Astrocyte (in vitro differentiated cells and primary cell): ENCODE data around the gene LRP1B. TPM values are rescaled to one million over a fixed set of nuclear protein-coding genes. Genes with fewer than 3 reads are reported as not detected.

Experiments
- DNase-seq: peaks from one replicate; pipeline ENCODE4 v3.0.0-alpha.2; 2010; ENCODE audit warnings: low read depth
- FAIRE-seq: peaks from 2 replicates; lab custom pipeline; 2011; peaks lifted over from hg19 to GRCh38; lab: Jason Lieb, UNC
- H2AFZ ChIP-seq: 2 replicates; pipeline ENCODE4 v1.6.0; 2012; ENCODE audit warnings: low read depth, low read length, inconsistent platforms
- H3K27ac ChIP-seq: 2 replicates; pipeline ENCODE4 v1.5.1; 2011; ENCODE audit warnings: low read depth, low read length, inconsistent platforms
- H3K27me3 ChIP-seq: 2 replicates; pipeline ENCODE4 v1.6.0; 2011; ENCODE audit warnings: low read length, inconsistent platforms; ENCODE audit not compliant: insufficient read depth
- H3K36me3 ChIP-seq: 2 replicates; pipeline ENCODE4 v1.5.1; 2011; ENCODE audit warnings: low read length, inconsistent platforms; ENCODE audit not compliant: insufficient read depth
- H3K4me1 ChIP-seq: 2 replicates; pipeline ENCODE4 v1.5.1; 2011; ENCODE audit warnings: low read length, inconsistent platforms; ENCODE audit not compliant: insufficient read depth
- H3K4me2 ChIP-seq: 2 replicates; pipeline ENCODE4 v1.6.0; 2012; ENCODE audit warnings: low read length, inconsistent platforms
- H3K4me3 ChIP-seq: 2 replicates; pipeline ENCODE4 v1.5.1; 2011; ENCODE audit warnings: low read depth, mild to moderate bottlenecking, low read length, inconsistent platforms; ENCODE audit not compliant: insufficient read depth
- H3K79me2 ChIP-seq: 2 replicates; pipeline ENCODE4 v1.6.0; 2012; ENCODE audit warnings: mild to moderate bottlenecking, low read length, inconsistent platforms; ENCODE audit not compliant: insufficient read depth
- H3K9ac ChIP-seq: 2 replicates; pipeline ENCODE4 v1.6.0; 2012; ENCODE audit warnings: mild to moderate bottlenecking, low read length, inconsistent platforms
- H3K9me3 ChIP-seq: 2 replicates; pipeline ENCODE4 v1.5.1; 2012; ENCODE audit warnings: low read depth, mild to moderate bottlenecking, low read length, inconsistent platforms; ENCODE audit not compliant: insufficient read depth
- H4K20me1 ChIP-seq: 2 replicates; pipeline ENCODE4 v1.6.0; 2012; ENCODE audit warnings: low read length, inconsistent platforms; ENCODE audit not compliant: insufficient read depth
- H3K27ac Mint-ChIP-seq: one replicate; pipeline ENCODE4 v1.8.0; 2021; ENCODE audit warnings: mild to moderate bottlenecking, mixed read lengths; ENCODE audit not compliant: unreplicated experiment
- H3K27me3 Mint-ChIP-seq: one replicate; pipeline ENCODE4 v1.8.0; 2021; ENCODE audit warnings: low read depth, mixed read lengths; ENCODE audit not compliant: unreplicated experiment
- H3K36me3 Mint-ChIP-seq: one replicate; pipeline ENCODE4 v1.8.0; 2021; ENCODE audit warnings: low read depth, mixed read lengths; ENCODE audit not compliant: unreplicated experiment
- H3K4me1 Mint-ChIP-seq: one replicate; pipeline ENCODE4 v1.8.0; 2021; ENCODE audit warnings: low read depth, mixed read lengths; ENCODE audit not compliant: unreplicated experiment
- H3K4me3 Mint-ChIP-seq: one replicate; pipeline ENCODE4 v1.8.0; 2021; ENCODE audit warnings: mild to moderate bottlenecking, moderate library complexity, mixed read lengths; ENCODE audit not compliant: unreplicated experiment
- H3K9me3 Mint-ChIP-seq: one replicate; pipeline ENCODE4 v1.8.0; 2021; ENCODE audit warnings: mild to moderate bottlenecking, mixed read lengths; ENCODE audit not compliant: unreplicated experiment
- CTCF ChIP-seq: IDR thresholded peaks from 2 replicates; pipeline ENCODE4 v1.5.1; 2011; ENCODE audit warnings: low read depth, mild to moderate bottlenecking, inconsistent platforms, low read length, moderate library complexity; ENCODE audit not compliant: insufficient read depth
- EZH2 ChIP-seq: IDR thresholded peaks from 2 replicates; pipeline ENCODE4 v1.6.1; 2012; ENCODE audit warnings: mild to moderate bottlenecking, low read length, inconsistent platforms; ENCODE audit not compliant: insufficient read depth
- total RNA-seq: library from RNA; stranded (reverse); gene quantifications from 2 replicates; pipeline ENCODE4 v1.2.1, GENCODE V29; 2021

LRP1B gene
- total RNA-seq, 1 donor from 2014 or later: 1.5 TPM

DNA sequence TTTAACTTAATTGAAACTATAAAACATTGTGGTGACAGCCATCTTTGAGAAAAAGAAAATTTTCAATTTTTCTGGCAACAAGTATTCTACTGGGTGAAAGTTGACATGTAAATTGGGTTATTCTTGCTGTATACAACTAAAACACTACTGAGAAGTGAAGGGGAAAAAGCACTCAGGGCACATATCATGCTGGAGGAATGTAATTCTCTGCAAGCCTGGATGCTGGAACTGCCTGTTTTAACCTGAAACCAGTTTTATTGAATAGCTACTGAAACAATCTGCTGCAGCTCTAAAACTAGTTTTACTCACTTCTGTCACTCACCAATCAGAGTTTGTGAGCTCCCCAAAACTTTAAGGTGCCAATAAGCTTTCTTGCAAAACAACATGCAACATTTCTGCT is 1136.0 kb downstream of the LRP1B start:
- DNase-seq: no peak
- Histone ChIP-seq H3K27ac (no peak overlapping the region), H3K27me3 (no peaks in the 10 kb centered on the region), H3K4me3 (no peak overlapping the region), H4K20me1 (no peaks in the 10 kb centered on the region), H3K9me3 (no peaks in the 10 kb centered on the region), H2AFZ (no peak overlapping the region), H3K4me1 (peaks cover 6% of the 10 kb centered on the region), H3K79me2 (no peaks in the 10 kb centered on the region), H3K36me3 (no peaks in the 10 kb centered on the region), H3K4me2 (no peak overlapping the region), H3K9ac (no peak overlapping the region)
- H3K4me3 Mint-ChIP-seq: no peak overlapping the region
- H3K9me3 Mint-ChIP-seq: no peaks in the 10 kb centered on the region
- no peak for FAIRE-seq
- H3K36me3 Mint-ChIP-seq: no peaks in the 10 kb centered on the region
- peaks cover 6% of the 10 kb centered on the region for H3K4me1 Mint-ChIP-seq
- TF ChIP-seq EZH2: no peak
- no peak for TF ChIP-seq CTCF
- H3K27ac Mint-ChIP-seq: no peak overlapping the region
- no peaks in the 10 kb centered on the region for H3K27me3 Mint-ChIP-seq

GRCh38 chr2:140990416-140990815 is 1140.4 kb downstream of the LRP1B start:
- no peaks in the 10 kb centered on the region for H4K20me1 ChIP-seq
- TF ChIP-seq CTCF (no peak), EZH2 (no peak)
- DNase-seq (peak; percentile 84), FAIRE-seq (peak; percentile 55)
- H2AFZ ChIP-seq: no peak overlapping the region
- H3K27ac Mint-ChIP-seq: no peak overlapping the region
- peaks cover 6% of the 10 kb centered on the region for H3K4me1 ChIP-seq
- no peaks in the 10 kb centered on the region for H3K36me3 Mint-ChIP-seq
- no peaks in the 10 kb centered on the region for H3K79me2 ChIP-seq
- no peaks in the 10 kb centered on the region for H3K27me3 ChIP-seq
- no peaks in the 10 kb centered on the region for H3K9me3 ChIP-seq
- H3K4me2 ChIP-seq: peak overlapping the region; percentile 2
- H3K27ac ChIP-seq: no peak overlapping the region
- no peak overlapping the region for H3K9ac ChIP-seq
- H3K27me3 Mint-ChIP-seq: no peaks in the 10 kb centered on the region
- no peak overlapping the region for H3K4me3 ChIP-seq
- peaks cover 3% of the 10 kb centered on the region for H3K4me1 Mint-ChIP-seq
- no peaks in the 10 kb centered on the region for H3K9me3 Mint-ChIP-seq
- H3K4me3 Mint-ChIP-seq: no peak overlapping the region
- H3K36me3 ChIP-seq: no peaks in the 10 kb centered on the region

DNA sequence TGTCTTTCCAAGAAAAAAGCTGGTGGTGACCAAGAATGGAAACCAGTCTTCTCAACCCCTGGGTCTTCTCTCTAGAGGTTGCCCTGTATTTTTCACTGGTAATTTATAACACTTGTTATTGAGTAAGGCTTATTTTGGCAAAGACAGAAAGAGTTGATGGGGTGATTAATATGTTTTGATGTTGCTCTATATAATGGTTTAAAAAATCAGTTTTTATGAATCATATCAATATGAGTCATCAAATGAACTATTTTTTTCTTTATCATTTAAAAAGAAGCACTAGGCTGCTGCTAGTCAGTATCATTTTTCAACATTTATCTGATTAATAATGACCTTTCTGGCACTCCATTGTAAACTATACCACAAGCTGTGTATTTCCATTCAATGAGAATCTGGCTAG is 1142.2 kb downstream of the LRP1B start:
- H3K4me1 Mint-ChIP-seq: peaks cover 3% of the 10 kb centered on the region
- no peaks in the 10 kb centered on the region for H3K27me3 Mint-ChIP-seq
- no peak overlapping the region for H3K4me3 Mint-ChIP-seq
- H3K4me1 ChIP-seq: peaks cover 6% of the 10 kb centered on the region
- H3K27me3 ChIP-seq: no peaks in the 10 kb centered on the region
- no peaks in the 10 kb centered on the region for H4K20me1 ChIP-seq
- TF ChIP-seq CTCF: no peak
- TF ChIP-seq EZH2: no peak
- no peak overlapping the region for H3K4me2 ChIP-seq
- FAIRE-seq (no peak), DNase-seq (peak; percentile 30)
- H2AFZ ChIP-seq: no peak overlapping the region
- no peaks in the 10 kb centered on the region for H3K36me3 Mint-ChIP-seq
- H3K4me3 ChIP-seq: no peak overlapping the region
- no peaks in the 10 kb centered on the region for H3K9me3 ChIP-seq
- H3K9me3 Mint-ChIP-seq: no peaks in the 10 kb centered on the region
- H3K79me2 ChIP-seq: no peaks in the 10 kb centered on the region
- H3K27ac ChIP-seq: no peak overlapping the region
- H3K27ac Mint-ChIP-seq: no peak overlapping the region
- H3K9ac ChIP-seq: no peak overlapping the region
- no peaks in the 10 kb centered on the region for H3K36me3 ChIP-seq
